Brain microvascular endothelial cell (primary cell): ENCODE results near the gene TAGLN2.
"Not testable (repeated sequence)": the region's sequence is repeated elsewhere in the genome, so short reads cannot be mapped to it uniquely, and the experiment has no call there.

Experiments
- DNase-seq: peaks from one replicate; pipeline ENCODE4 v3.0.0-alpha.2; 2020
- H3K27ac ChIP-seq: fragments of 250-450 bp; sonication (Bioruptor Pico); 2 replicates; pipeline ENCODE4 v1.5.1; 2020; ENCODE audit warnings: mild to moderate bottlenecking, moderate library complexity
- H3K27me3 ChIP-seq: fragments of 250-450 bp; sonication (Bioruptor Pico); replicated peaks from 2 replicates; pipeline ENCODE4 v1.5.1; 2020; ENCODE audit warnings: mild to moderate bottlenecking
- H3K36me3 ChIP-seq: fragments of 250-450 bp; sonication (Bioruptor Pico); replicated peaks from 2 replicates; pipeline ENCODE4 v1.5.1; 2020; ENCODE audit warnings: mild to moderate bottlenecking
- H3K4me3 ChIP-seq: 2 replicates; pipeline ENCODE4 v1.5.1; 2011; ENCODE audit warnings: low read depth, mild to moderate bottlenecking, control low read depth, low read length, moderate library complexity
- CTCF ChIP-seq: IDR thresholded peaks from 2 replicates; pipeline ENCODE4 v1.5.1; 2011; ENCODE audit warnings: low read depth, mild to moderate bottlenecking, moderate library complexity, low read length, control low read depth, inconsistent platforms; ENCODE audit errors: missing control alignments
- in situ Hi-C: cut with HindIII; loops from 2 replicates; pipeline ENCODE4 v1.10.0; 2017; ENCODE audit warnings: low sequenced_read_pairs, low pct_ligation_motif_present

Gene TAGLN2

DNA sequence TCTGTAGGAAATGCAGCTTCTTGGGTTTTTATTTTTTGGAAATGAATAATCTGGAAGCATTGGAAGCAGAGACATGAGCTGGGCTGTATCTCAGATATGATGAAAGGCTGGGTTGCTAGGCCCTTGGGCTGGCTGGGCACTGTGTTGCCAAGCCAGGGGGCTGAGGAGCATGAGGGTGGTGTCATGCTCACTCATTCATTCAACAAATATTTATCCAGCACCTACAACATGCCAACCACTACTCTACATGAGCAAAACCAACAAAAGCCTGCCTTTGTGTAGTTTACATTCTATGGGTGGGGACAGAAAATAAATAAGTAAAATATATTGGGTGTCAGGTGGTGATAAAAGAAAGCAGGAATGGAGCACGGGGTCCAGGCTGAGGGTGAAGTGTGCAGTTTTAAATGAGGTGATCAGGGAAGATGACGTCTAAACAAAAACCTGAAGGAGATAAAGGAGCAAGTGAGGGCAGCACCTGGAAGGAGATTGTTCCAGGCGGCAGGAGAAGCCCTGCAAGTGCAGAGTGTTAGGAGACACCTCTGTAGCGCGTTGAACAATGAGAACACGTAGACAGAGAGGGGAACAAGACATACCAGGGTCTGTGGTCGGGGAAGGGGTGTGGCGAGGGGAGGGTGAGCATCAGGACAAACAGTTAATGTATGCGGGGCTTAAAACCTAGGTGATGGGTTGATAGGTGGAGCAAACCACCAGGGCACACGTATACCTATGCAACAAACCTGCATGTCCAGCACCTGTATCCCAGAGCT is 10.9 kb downstream of the TAGLN2 start:
- TF ChIP-seq CTCF = no peak
- no peaks in the 10 kb centered on the region for H3K27me3 ChIP-seq
- H3K4me3 ChIP-seq = no peak overlapping the region
- no peak for DNase-seq
- peaks cover 27% of the 10 kb centered on the region for H3K36me3 ChIP-seq
- H3K27ac ChIP-seq = no peak overlapping the region
- in situ Hi-C loops = no loop called here

DNA sequence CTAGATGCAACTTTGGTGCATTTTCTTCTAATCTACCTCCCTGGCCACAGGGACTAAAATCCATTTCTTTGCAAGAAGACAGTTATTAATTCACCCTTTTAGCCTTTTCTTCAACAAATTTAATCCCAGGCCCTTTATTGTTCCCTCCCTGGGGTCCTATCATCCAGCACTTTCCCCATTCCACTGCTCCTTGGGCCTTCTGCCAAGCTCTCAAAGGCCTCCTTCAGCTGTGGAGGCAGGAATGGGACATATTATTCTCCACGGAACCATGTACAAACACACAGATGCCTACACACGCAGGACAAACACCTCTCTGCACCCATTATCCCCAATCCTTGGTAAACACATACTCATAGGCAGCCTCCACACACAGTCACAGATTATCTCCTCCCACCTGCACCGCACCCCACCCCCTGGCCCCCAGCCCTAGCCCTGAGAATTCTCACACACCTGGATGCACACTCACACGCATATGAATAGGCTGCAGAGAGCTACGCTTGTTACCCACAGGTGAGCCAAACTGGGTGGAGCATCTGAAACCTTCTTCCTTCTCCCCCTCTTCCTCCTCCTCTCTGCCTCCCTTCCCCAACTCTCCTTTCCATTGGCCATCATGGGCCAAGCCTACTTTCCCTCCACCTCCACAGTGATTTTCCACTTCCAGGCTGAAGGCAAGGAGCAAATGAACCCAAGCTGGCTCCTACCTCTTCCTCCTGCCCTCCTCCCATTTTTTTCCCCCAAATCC is 11.7 kb downstream of the TAGLN2 start:
- no peak overlapping the region for H3K27ac ChIP-seq
- no peak for TF ChIP-seq CTCF
- in situ Hi-C loops = no loop called here
- H3K27me3 ChIP-seq = no peaks in the 10 kb centered on the region
- no peak overlapping the region for H3K4me3 ChIP-seq
- no peak for DNase-seq
- H3K36me3 ChIP-seq = peaks cover 19% of the 10 kb centered on the region

GRCh38 chr1:159911326-159912070 is 13.8 kb downstream of the TAGLN2 start:
- TF ChIP-seq CTCF = no peak
- in situ Hi-C loops = no loop called here
- H3K27ac ChIP-seq = peak overlapping the region; percentile 80
- no peak for DNase-seq
- no peaks in the 10 kb centered on the region for H3K27me3 ChIP-seq
- H3K4me3 ChIP-seq = no peak overlapping the region
- no peaks in the 10 kb centered on the region for H3K36me3 ChIP-seq

- in situ Hi-C loops = no loop called here
- H3K27ac ChIP-seq = no peak overlapping the region
- no peak for TF ChIP-seq CTCF
- H3K36me3 ChIP-seq = no peaks in the 10 kb centered on the region
- DNase-seq = no peak
- H3K27me3 ChIP-seq = no peaks in the 10 kb centered on the region
- no peak overlapping the region for H3K4me3 ChIP-seq
These were observed 17.0 kb downstream of the TAGLN2 start for GRCh38 chr1:159908031-159908940.

DNA sequence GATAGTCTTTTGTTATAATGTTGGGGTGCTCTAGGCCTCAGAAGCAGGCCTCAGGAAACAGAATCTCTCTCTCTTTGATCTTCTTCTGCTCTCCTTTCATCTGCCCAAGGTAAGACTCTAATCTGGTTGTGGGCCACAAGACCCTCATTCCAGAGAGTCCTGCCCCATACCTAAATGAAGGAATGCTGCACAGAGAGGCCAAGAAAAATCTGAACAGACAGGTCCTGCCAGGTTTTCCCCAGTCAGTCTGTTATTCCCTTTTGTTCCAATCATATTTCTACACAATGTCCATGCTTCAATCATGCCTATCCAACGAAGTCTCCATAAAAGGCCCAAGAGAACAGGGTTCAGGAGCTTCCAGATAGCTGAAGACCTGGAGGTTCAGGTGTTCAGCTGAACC is 18.3 kb downstream of the TAGLN2 start:
- in situ Hi-C loops = no loop called here
- no peak overlapping the region for H3K4me3 ChIP-seq
- no peak overlapping the region for H3K27ac ChIP-seq
- no peak for TF ChIP-seq CTCF
- no peak for DNase-seq
- H3K36me3 ChIP-seq = no peaks in the 10 kb centered on the region
- no peaks in the 10 kb centered on the region for H3K27me3 ChIP-seq

GRCh38 chr1:159904036-159904435 is 21.3 kb downstream of the TAGLN2 start:
- H3K4me3 ChIP-seq, in situ Hi-C loops, H3K27ac ChIP-seq, DNase-seq, H3K27me3 ChIP-seq, H3K36me3 ChIP-seq: not testable (repeated sequence)
